Activated T-cell treated with anti-CD3 and anti-CD28 coated beads, Interleukin-2, amount 50 U/mL, for 24 hours (primary cell): ENCODE data around the gene DNER.

Experiments used
- DNase-seq: peaks from one replicate; pipeline ENCODE4 v3.0.0-alpha.2; 2020
- H3K27ac Mint-ChIP-seq: 2 replicates; pipeline ENCODE4 v1.8.0; 2020; ENCODE audit warnings: mild to moderate bottlenecking, mixed read lengths
- H3K27me3 Mint-ChIP-seq: 2 replicates; pipeline ENCODE4 v1.8.0; 2020; ENCODE audit warnings: mixed read lengths
- H3K36me3 Mint-ChIP-seq: 2 replicates; pipeline ENCODE4 v1.8.0; 2020; ENCODE audit warnings: low read depth, mixed read lengths
- H3K4me1 Mint-ChIP-seq: 2 replicates; pipeline ENCODE4 v1.8.0; 2020; ENCODE audit warnings: low read depth, mixed read lengths
- H3K4me3 Mint-ChIP-seq: 2 replicates; pipeline ENCODE4 v1.8.0; 2020; ENCODE audit warnings: mild to moderate bottlenecking, moderate library complexity, mixed read lengths
- H3K9me3 Mint-ChIP-seq: 2 replicates; pipeline ENCODE4 v1.8.0; 2020; ENCODE audit warnings: mixed read lengths

Gene DNER

GRCh38 chr2:229434187-229434586, 280.2 kb downstream of the DNER start:
- DNase-seq: no peak
- Mint-ChIP-seq H3K27ac (no peak overlapping the region), H3K4me1 (no peaks in the 10 kb centered on the region), H3K27me3 (no peaks in the 10 kb centered on the region), H3K4me3 (no peak overlapping the region), H3K9me3 (no peaks in the 10 kb centered on the region), H3K36me3 (no peaks in the 10 kb centered on the region)

GRCh38 chr2:229433351-229433750, 281.0 kb downstream of the DNER start:
- Mint-ChIP-seq H3K36me3 (no peaks in the 10 kb centered on the region), H3K27ac (no peak overlapping the region), H3K4me3 (no peak overlapping the region), H3K4me1 (no peaks in the 10 kb centered on the region), H3K9me3 (no peaks in the 10 kb centered on the region), H3K27me3 (no peaks in the 10 kb centered on the region)
- DNase-seq: no peak

- Mint-ChIP-seq H3K27me3 (no peaks in the 10 kb centered on the region), H3K4me3 (no peak overlapping the region), H3K36me3 (no peaks in the 10 kb centered on the region), H3K27ac (no peak overlapping the region), H3K9me3 (no peaks in the 10 kb centered on the region), H3K4me1 (no peaks in the 10 kb centered on the region)
- DNase-seq: no peak
Measured at GRCh38 chr2:229431327-229431954, 282.9 kb downstream of the DNER start.

- Mint-ChIP-seq H3K4me3 (no peak overlapping the region), H3K36me3 (no peaks in the 10 kb centered on the region), H3K9me3 (no peaks in the 10 kb centered on the region), H3K27me3 (peaks cover 2% of the 10 kb centered on the region), H3K27ac (no peak overlapping the region), H3K4me1 (no peaks in the 10 kb centered on the region)
- DNase-seq: no peak
Measured at GRCh38 chr2:229429589-229429988, 284.8 kb downstream of the DNER start.

GRCh38 chr2:229426464-229426863, 287.9 kb downstream of the DNER start:
- no peak overlapping the region for H3K27ac Mint-ChIP-seq
- H3K27me3 Mint-ChIP-seq: peaks cover 2% of the 10 kb centered on the region
- H3K4me1 Mint-ChIP-seq: no peaks in the 10 kb centered on the region
- no peak for DNase-seq
- no peak overlapping the region for H3K4me3 Mint-ChIP-seq
- no peaks in the 10 kb centered on the region for H3K36me3 Mint-ChIP-seq
- no peaks in the 10 kb centered on the region for H3K9me3 Mint-ChIP-seq

GRCh38 chr2:229425598-229425997, 288.8 kb downstream of the DNER start:
- H3K9me3 Mint-ChIP-seq: no peaks in the 10 kb centered on the region

GRCh38 chr2:229422063-229422462, 292.3 kb downstream of the DNER start:
- Mint-ChIP-seq H3K27ac (no peak overlapping the region), H3K4me3 (no peak overlapping the region), H3K4me1 (no peaks in the 10 kb centered on the region), H3K27me3 (peaks cover 2% of the 10 kb centered on the region), H3K9me3 (no peaks in the 10 kb centered on the region), H3K36me3 (no peaks in the 10 kb centered on the region)
- DNase-seq: no peak

More at GRCh38 chr2:229425598-229425997, 288.8 kb downstream of the DNER start:
- Mint-ChIP-seq H3K4me3 (no peak overlapping the region), H3K4me1 (no peaks in the 10 kb centered on the region), H3K27ac (no peak overlapping the region), H3K36me3 (no peaks in the 10 kb centered on the region), H3K27me3 (peaks cover 2% of the 10 kb centered on the region)
- DNase-seq: no peak

- Mint-ChIP-seq H3K27ac (no peak overlapping the region), H3K4me1 (no peaks in the 10 kb centered on the region), H3K9me3 (no peaks in the 10 kb centered on the region), H3K27me3 (no peaks in the 10 kb centered on the region), H3K36me3 (no peaks in the 10 kb centered on the region), H3K4me3 (no peak overlapping the region)
- DNase-seq: no peak
Measured at GRCh38 chr2:229419158-229419557, 295.2 kb downstream of the DNER start.

GRCh38 chr2:229417916-229418315, 296.4 kb downstream of the DNER start:
- Mint-ChIP-seq H3K27me3 (no peaks in the 10 kb centered on the region), H3K36me3 (no peaks in the 10 kb centered on the region), H3K27ac (no peak overlapping the region), H3K4me1 (no peaks in the 10 kb centered on the region), H3K9me3 (no peaks in the 10 kb centered on the region), H3K4me3 (no peak overlapping the region)
- no peak for DNase-seq

GRCh38 chr2:229417176-229417575, 297.2 kb downstream of the DNER start:
- H3K27ac Mint-ChIP-seq: no peak overlapping the region
- DNase-seq: no peak
- no peaks in the 10 kb centered on the region for H3K27me3 Mint-ChIP-seq
- H3K4me3 Mint-ChIP-seq: no peak overlapping the region
- no peaks in the 10 kb centered on the region for H3K4me1 Mint-ChIP-seq
- H3K9me3 Mint-ChIP-seq: no peaks in the 10 kb centered on the region
- no peaks in the 10 kb centered on the region for H3K36me3 Mint-ChIP-seq

- Mint-ChIP-seq H3K4me3 (no peak overlapping the region), H3K36me3 (no peaks in the 10 kb centered on the region), H3K27ac (no peak overlapping the region), H3K9me3 (no peaks in the 10 kb centered on the region), H3K4me1 (no peaks in the 10 kb centered on the region), H3K27me3 (no peaks in the 10 kb centered on the region)
- DNase-seq: no peak
Measured at GRCh38 chr2:229416116-229416694, 298.1 kb downstream of the DNER start.

GRCh38 chr2:229414631-229415030, 299.7 kb downstream of the DNER start:
- DNase-seq: no peak
- H3K36me3 Mint-ChIP-seq: no peaks in the 10 kb centered on the region
- H3K4me3 Mint-ChIP-seq: no peak overlapping the region
- no peaks in the 10 kb centered on the region for H3K4me1 Mint-ChIP-seq
- H3K9me3 Mint-ChIP-seq: no peaks in the 10 kb centered on the region
- H3K27ac Mint-ChIP-seq: no peak overlapping the region
- no peaks in the 10 kb centered on the region for H3K27me3 Mint-ChIP-seq

GRCh38 chr2:229412686-229413085, 301.7 kb downstream of the DNER start:
- no peaks in the 10 kb centered on the region for H3K4me1 Mint-ChIP-seq
- no peak overlapping the region for H3K27ac Mint-ChIP-seq
- DNase-seq: no peak
- H3K27me3 Mint-ChIP-seq: no peaks in the 10 kb centered on the region
- no peak overlapping the region for H3K4me3 Mint-ChIP-seq
- H3K9me3 Mint-ChIP-seq: no peaks in the 10 kb centered on the region
- H3K36me3 Mint-ChIP-seq: no peaks in the 10 kb centered on the region

GRCh38 chr2:229410946-229411345, 303.4 kb downstream of the DNER start:
- Mint-ChIP-seq H3K9me3 (no peaks in the 10 kb centered on the region), H3K36me3 (no peaks in the 10 kb centered on the region), H3K4me1 (no peaks in the 10 kb centered on the region), H3K4me3 (no peak overlapping the region), H3K27ac (no peak overlapping the region), H3K27me3 (no peaks in the 10 kb centered on the region)
- DNase-seq: no peak

GRCh38 chr2:229410264-229410663, 304.1 kb downstream of the DNER start:
- Mint-ChIP-seq H3K27me3 (no peaks in the 10 kb centered on the region), H3K4me3 (no peak overlapping the region), H3K36me3 (no peaks in the 10 kb centered on the region), H3K9me3 (no peaks in the 10 kb centered on the region), H3K4me1 (no peaks in the 10 kb centered on the region), H3K27ac (no peak overlapping the region)
- DNase-seq: no peak

- H3K9me3 Mint-ChIP-seq: no peaks in the 10 kb centered on the region
- no peaks in the 10 kb centered on the region for H3K4me1 Mint-ChIP-seq
- H3K27ac Mint-ChIP-seq: no peak overlapping the region
Measured at GRCh38 chr2:229409751-229410181, 304.6 kb downstream of the DNER start.

More at GRCh38 chr2:229409751-229410181, 304.6 kb downstream of the DNER start:
- H3K36me3 Mint-ChIP-seq: no peaks in the 10 kb centered on the region
- H3K27me3 Mint-ChIP-seq: no peaks in the 10 kb centered on the region
- H3K4me3 Mint-ChIP-seq: no peak overlapping the region
- DNase-seq: no peak
